ENCODE data around the gene COG7.

DNA sequence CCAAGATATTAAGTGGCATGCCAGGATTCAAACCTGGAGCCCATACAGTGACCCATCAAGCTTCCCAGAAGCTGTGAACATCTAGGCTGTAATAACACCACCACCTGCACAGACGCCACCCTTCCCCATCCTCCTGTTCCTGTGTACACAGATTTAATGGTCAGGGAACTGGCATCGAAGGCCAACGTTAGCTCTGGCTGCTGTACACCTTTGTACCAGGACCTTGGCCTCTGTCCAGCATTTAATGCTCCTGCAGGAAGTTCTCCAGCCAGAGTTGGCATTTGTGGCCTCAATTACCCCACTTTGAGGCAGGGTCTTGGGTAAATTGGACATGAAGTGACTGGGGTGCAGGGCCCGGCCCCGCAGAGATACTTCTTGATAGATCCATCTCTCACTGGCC is 101.6 kb downstream of the COG7 start:
- no peak for TF ChIP-seq POLR2A (IDR thresholded peaks at IDR 0.05)
- TF ChIP-seq, protein P1, sequence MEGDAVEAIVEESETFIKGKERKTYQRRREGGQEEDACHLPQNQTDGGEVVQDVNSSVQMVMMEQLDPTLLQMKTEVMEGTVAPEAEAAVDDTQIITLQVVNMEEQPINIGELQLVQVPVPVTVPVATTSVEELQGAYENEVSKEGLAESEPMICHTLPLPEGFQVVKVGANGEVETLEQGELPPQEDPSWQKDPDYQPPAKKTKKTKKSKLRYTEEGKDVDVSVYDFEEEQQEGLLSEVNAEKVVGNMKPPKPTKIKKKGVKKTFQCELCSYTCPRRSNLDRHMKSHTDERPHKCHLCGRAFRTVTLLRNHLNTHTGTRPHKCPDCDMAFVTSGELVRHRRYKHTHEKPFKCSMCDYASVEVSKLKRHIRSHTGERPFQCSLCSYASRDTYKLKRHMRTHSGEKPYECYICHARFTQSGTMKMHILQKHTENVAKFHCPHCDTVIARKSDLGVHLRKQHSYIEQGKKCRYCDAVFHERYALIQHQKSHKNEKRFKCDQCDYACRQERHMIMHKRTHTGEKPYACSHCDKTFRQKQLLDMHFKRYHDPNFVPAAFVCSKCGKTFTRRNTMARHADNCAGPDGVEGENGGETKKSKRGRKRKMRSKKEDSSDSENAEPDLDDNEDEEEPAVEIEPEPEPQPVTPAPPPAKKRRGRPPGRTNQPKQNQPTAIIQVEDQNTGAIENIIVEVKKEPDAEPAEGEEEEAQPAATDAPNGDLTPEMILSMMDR (IDR thresholded peaks at IDR 0.05) = no peak
